Endodermal cell (in vitro differentiated cells): Measurements from ENCODE around the gene ANO1. TPM values are rescaled to one million over a fixed set of nuclear protein-coding genes. Genes with fewer than 3 reads are reported as not detected.

Experiments used
- DNase-seq: peaks from one replicate; pipeline ENCODE4 v3.0.0-alpha.2; 2017
- H3K27ac ChIP-seq: 2 replicates; pipeline ENCODE4 v1.5.1; 2013; ENCODE audit warnings: mild to moderate bottlenecking, low read depth, low read length, moderate library complexity
- H3K27me3 ChIP-seq: 2 replicates; pipeline ENCODE4 v1.6.1; 2013; ENCODE audit warnings: mild to moderate bottlenecking, low read length, moderate library complexity; ENCODE audit not compliant: insufficient read depth, control insufficient read depth, poor library complexity, severe bottlenecking
- H3K36me3 ChIP-seq: 2 replicates; pipeline ENCODE4 v1.7.0; 2013; ENCODE audit warnings: mild to moderate bottlenecking, low read length, moderate library complexity; ENCODE audit not compliant: control insufficient read depth, insufficient read depth
- H3K4me1 ChIP-seq: one replicate; pipeline ENCODE4 v1.7.0; 2013; ENCODE audit warnings: low read length; ENCODE audit not compliant: control insufficient read depth, insufficient read depth
- H3K4me3 ChIP-seq: 2 replicates; pipeline ENCODE4 v1.5.1; 2013; ENCODE audit warnings: mild to moderate bottlenecking, low read length, moderate library complexity
- H3K9ac ChIP-seq: 2 replicates; pipeline ENCODE4 v1.6.1; 2013; ENCODE audit warnings: mild to moderate bottlenecking, low read length, moderate library complexity; ENCODE audit not compliant: poor library complexity, severe bottlenecking; ENCODE audit errors: extremely low read depth
- H3K9me3 ChIP-seq: 2 replicates; pipeline ENCODE4 v1.6.1; 2013; ENCODE audit warnings: mild to moderate bottlenecking, low read length, moderate library complexity; ENCODE audit not compliant: control insufficient read depth
- H3K27ac Mint-ChIP-seq: 2 replicates; pipeline ENCODE4 v1.8.0; 2020; ENCODE audit warnings: mixed read lengths
- H3K27me3 Mint-ChIP-seq: 2 replicates; pipeline ENCODE4 v1.8.0; 2021; ENCODE audit warnings: mild to moderate bottlenecking, mixed read lengths; ENCODE audit not compliant: insufficient read depth
- H3K36me3 Mint-ChIP-seq: 2 replicates; pipeline ENCODE4 v1.8.0; 2020; ENCODE audit warnings: low read depth, mixed read lengths
- H3K4me1 Mint-ChIP-seq: 2 replicates; pipeline ENCODE4 v1.8.0; 2020; ENCODE audit warnings: mixed read lengths
- H3K4me3 Mint-ChIP-seq: 2 replicates; pipeline ENCODE4 v1.8.0; 2020; ENCODE audit warnings: mild to moderate bottlenecking, moderate library complexity, mixed read lengths
- H3K9me3 Mint-ChIP-seq: 2 replicates; pipeline ENCODE4 v1.8.0; 2020; ENCODE audit warnings: mild to moderate bottlenecking, mixed read lengths
- CTCF ChIP-seq: fragments of 200-600 bp; sonication (generic); conservative IDR thresholded peaks from 2 replicates; pipeline ENCODE4 v1.5.0; 2021; ENCODE audit warnings: antibody characterized with exemption, mild to moderate bottlenecking
- WGBS, 2 experiments: methylation state at CpG; one replicate each; pipeline versions ENCODE4 v1.1.5 to v1.1.7; 2013; ENCODE audit warnings: missing lambda C conversion rate in 2 of 2, mixed read lengths in 1 of 2; ENCODE audit not compliant: insufficient coverage in 1 of 2, insufficient read length in 1 of 2; 5-methylcytosine and 5-hydroxymethylcytosine counted together
- total RNA-seq, 2 donors: library from RNA; stranded (reverse); fragmentation: NEBNext Ultra II Directional in 1 of 2; extraction: Animal tissue kit (Norgen Biotek cat#: 25700) in 1 of 2; gene quantifications; 2 replicates in 1 of 2; 3 replicates in 1 of 2; pipeline ENCODE4 v1.2.1, GENCODE V29; 2021

Gene ANO1
- total RNA-seq, 2 donors from 2014 or later, result 3.0 to 7.7 TPM

- 93 to 95% methylated on average over 4 to 6 of the region's 6 CpGs for WGBS, 2 experiments
- no peak overlapping the region for H3K4me3 ChIP-seq
- peaks cover 15% of the 10 kb centered on the region for H3K27me3 Mint-ChIP-seq
- no peak overlapping the region for H3K27ac ChIP-seq
- H3K4me3 Mint-ChIP-seq, result no peak overlapping the region
- no peaks in the 10 kb centered on the region for H3K9me3 Mint-ChIP-seq
- H3K27ac Mint-ChIP-seq, result no peak overlapping the region
- peak; percentile 16 for TF ChIP-seq CTCF
- H3K27me3 ChIP-seq, result peaks cover 7% of the 10 kb centered on the region
- H3K9ac ChIP-seq, result no peak overlapping the region
- H3K4me1 ChIP-seq, result peaks cover 26% of the 10 kb centered on the region
- H3K36me3 Mint-ChIP-seq, result no peaks in the 10 kb centered on the region
- H3K36me3 ChIP-seq, result no peaks in the 10 kb centered on the region
- H3K9me3 ChIP-seq, result no peaks in the 10 kb centered on the region
- no peak for DNase-seq
- H3K4me1 Mint-ChIP-seq, result peaks cover 64% of the 10 kb centered on the region
Observed at GRCh38 chr11:70145071-70145470, 67.0 kb downstream of the ANO1 start.

GRCh38 chr11:70145841-70146240, 67.7 kb downstream of the ANO1 start:
- DNase-seq, result no peak
- Histone ChIP-seq H3K27me3 (peaks cover 7% of the 10 kb centered on the region), H3K9ac (no peak overlapping the region), H3K4me1 (peaks cover 24% of the 10 kb centered on the region), H3K9me3 (no peaks in the 10 kb centered on the region), H3K4me3 (no peak overlapping the region), H3K36me3 (no peaks in the 10 kb centered on the region), H3K27ac (no peak overlapping the region)
- H3K27ac Mint-ChIP-seq, result no peak overlapping the region
- 75 to 100% methylated on average over 2 to 4 of the region's 4 CpGs for WGBS, 2 experiments
- peak; percentile 24 for TF ChIP-seq CTCF
- H3K27me3 Mint-ChIP-seq, result peaks cover 15% of the 10 kb centered on the region
- peaks cover 59% of the 10 kb centered on the region for H3K4me1 Mint-ChIP-seq
- no peaks in the 10 kb centered on the region for H3K9me3 Mint-ChIP-seq
- peak overlapping the region; percentile 12 for H3K4me3 Mint-ChIP-seq
- H3K36me3 Mint-ChIP-seq, result no peaks in the 10 kb centered on the region

- H3K9me3 Mint-ChIP-seq, result no peaks in the 10 kb centered on the region
- TF ChIP-seq CTCF, result no peak
- peak overlapping the region; percentile 12 for H3K4me3 Mint-ChIP-seq
- no peaks in the 10 kb centered on the region for H3K36me3 Mint-ChIP-seq
- H3K9me3 ChIP-seq, result no peaks in the 10 kb centered on the region
- no peak for DNase-seq
- H3K4me1 Mint-ChIP-seq, result peaks cover 57% of the 10 kb centered on the region
- H3K4me3 ChIP-seq, result no peak overlapping the region
- peaks cover 7% of the 10 kb centered on the region for H3K27me3 ChIP-seq
- WGBS, 2 experiments, result 82 to 89% methylated on average over 8 to 10 of the region's 10 CpGs
- H3K27me3 Mint-ChIP-seq, result peaks cover 15% of the 10 kb centered on the region
- peaks cover 20% of the 10 kb centered on the region for H3K4me1 ChIP-seq
- no peaks in the 10 kb centered on the region for H3K36me3 ChIP-seq
- H3K27ac Mint-ChIP-seq, result no peak overlapping the region
- no peak overlapping the region for H3K27ac ChIP-seq
- H3K9ac ChIP-seq, result no peak overlapping the region
Observed at GRCh38 chr11:70146299-70146698, 68.2 kb downstream of the ANO1 start.
